HCT116 (cell line): ENCODE measurements around the gene NKAIN4. TPM values are rescaled to one million over a fixed set of nuclear protein-coding genes. Genes with fewer than 3 reads are reported as not detected.

Experiments
- ATAC-seq: fragments of 200-7000 bp; cut with Tn5 transposase; 2 replicates; pipeline ENCODE4 v1.9.1; 2020; ENCODE audit warnings: mild to moderate bottlenecking, moderate library complexity
- BruUV-seq: library from RNA; stranded (reverse); fragments of 400-500 nt; replicated peaks from 2 replicates; lab custom pipeline; 2021; lab: Mats Ljungman, UMichigan
- CTCF ChIA-PET: fragments of 300-600 bp; sonication (Branson Sonifier 250); formaldehyde crosslinking; loops from one replicate; lab custom pipeline; 2021; ENCODE audit warnings: antibody characterized with exemption; lab: Charles Lee
- POLR2A ChIA-PET: fragments of 300-600, 350-600 bp; sonication (Branson Sonifier 250); formaldehyde crosslinking; loops from one replicate; lab custom pipeline; 2021; ENCODE audit warnings: antibody characterized with exemption; lab: Charles Lee
- RAD21 ChIA-PET, 2 experiments: fragments of 300-600 bp; sonication (Branson Sonifier 250); formaldehyde crosslinking; loops; one replicate each; lab custom pipeline; 2023; ENCODE audit warnings: low total read pairs in 2 of 2; ENCODE audit not compliant: uncharacterized antibody in 2 of 2, unreplicated experiment in 2 of 2, low non-redundant PET in 1 of 2; lab: Charles Lee
- DNase-seq: peaks from one replicate; pipeline ENCODE4 v3.0.0-alpha.2; 2010; ENCODE audit warnings: low read depth, low spot score
- H2AFZ ChIP-seq: fragments of 200-600 bp; shearing (Covaris generic), sonication (generic); 2 replicates; pipeline ENCODE4 v1.6.1; 2017; ENCODE audit warnings: low read depth, mixed run types, mixed read lengths, antibody characterized with exemption, low read length; ENCODE audit not compliant: poor library complexity, severe bottlenecking
- H3K27ac ChIP-seq: 2 replicates; pipeline ENCODE4 v1.5.1; 2012; ENCODE audit warnings: low read depth, low read length
- H3K27me3 ChIP-seq: fragments of 200-600 bp; sonication (generic); 2 replicates; pipeline ENCODE4 v1.6.1; 2016; ENCODE audit warnings: mixed run types, low read length, mixed read lengths; ENCODE audit not compliant: insufficient read depth
- H3K36me3 ChIP-seq, 2 experiments: fragments of 200-500 bp in 1 of 2; fragments of 200-600 bp in 1 of 2; sonication (Bioruptor generic) in 1 of 2; sonication (generic) in 1 of 2; 2 replicates each; pipeline versions ENCODE4 v1.5.1 to v1.6.1; 2014 to 2016; ENCODE audit warnings: low read length in 2 of 2, inconsistent platforms in 1 of 2, mixed read lengths in 1 of 2, mixed run types in 1 of 2; ENCODE audit not compliant: insufficient read depth in 2 of 2, control insufficient read depth in 1 of 2
- H3K4me1 ChIP-seq, 2 experiments: fragments of 200-600 bp in 1 of 2; sonication (generic) in 1 of 2; 2 replicates each; pipeline versions ENCODE4 v1.5.1 to v1.6.1; 2012 to 2017; ENCODE audit warnings: low read length in 2 of 2, inconsistent platforms in 1 of 2, mild to moderate bottlenecking in 1 of 2, mixed read lengths in 1 of 2, mixed run types in 1 of 2, moderate library complexity in 1 of 2; ENCODE audit not compliant: insufficient read depth in 2 of 2, control insufficient read depth in 1 of 2
- H3K4me2 ChIP-seq: fragments of 200-600 bp; sonication (generic); 2 replicates; pipeline ENCODE4 v1.6.1; 2017; ENCODE audit warnings: mixed run types, low read length, mixed read lengths
- H3K4me3 ChIP-seq, 2 experiments: fragments of 200-600 bp in 1 of 2; sonication (generic) in 1 of 2; replicated peaks in 1 of 2; 2 replicates each; pipeline ENCODE4 v1.5.1; 2011 to 2016; ENCODE audit warnings: low read length in 2 of 2, control low read depth in 1 of 2, low read depth in 1 of 2, mild to moderate bottlenecking in 1 of 2, mixed read lengths in 1 of 2, mixed run types in 1 of 2
- H3K79me2 ChIP-seq: fragments of 200-600 bp; sonication (generic); 2 replicates; pipeline ENCODE4 v1.6.1; 2017; ENCODE audit warnings: mild to moderate bottlenecking, mixed run types, low read length, moderate library complexity, mixed read lengths; ENCODE audit not compliant: insufficient read depth
- H3K9ac ChIP-seq: fragments of 200-600 bp; sonication (generic); 2 replicates; pipeline ENCODE4 v1.6.1; 2016; ENCODE audit warnings: low read length, mixed read lengths
- H3K9me2 ChIP-seq: fragments of 200-600 bp; sonication (generic), shearing (Covaris generic); 2 replicates; pipeline ENCODE4 v1.6.1; 2017; ENCODE audit warnings: mixed run types, mild to moderate bottlenecking, moderate library complexity; ENCODE audit not compliant: insufficient read depth
- H3K9me3 ChIP-seq, 2 experiments: fragments of 200-500 bp in 1 of 2; fragments of 200-600 bp in 1 of 2; sonication (Bioruptor generic) in 1 of 2; sonication (generic) in 1 of 2; 2 replicates each; pipeline ENCODE4 v1.6.1; 2014 to 2017; ENCODE audit warnings: low read length in 2 of 2, mixed read lengths in 2 of 2, inconsistent platforms in 1 of 2, low read depth in 1 of 2, mild to moderate bottlenecking in 1 of 2, mixed run types in 1 of 2, moderate library complexity in 1 of 2; ENCODE audit not compliant: control insufficient read depth in 1 of 2, insufficient read depth in 1 of 2
- H4K20me1 ChIP-seq: fragments of 200-600 bp; sonication (generic), shearing (Covaris generic); 2 replicates; pipeline ENCODE4 v1.6.1; 2017; ENCODE audit warnings: mixed run types, mild to moderate bottlenecking, moderate library complexity; ENCODE audit not compliant: insufficient read depth
- CBX3 ChIP-seq: IDR thresholded peaks from 2 replicates; pipeline ENCODE4 v1.6.1; 2012; ENCODE audit warnings: low read depth
- CTCF ChIP-seq, 3 experiments: fragments of 200-600 bp in 1 of 3; sonication (generic) in 1 of 3; IDR thresholded peaks in 2 of 3; conservative IDR thresholded peaks in 1 of 3; 2 replicates each; pipeline ENCODE4 v1.5.1; 2012 to 2017; ENCODE audit warnings: low read depth in 2 of 3, low read length in 2 of 3, antibody characterized with exemption in 1 of 3, borderline replicate concordance in 1 of 3, control low read depth in 1 of 3, mild to moderate bottlenecking in 1 of 3, mixed read lengths in 1 of 3, mixed run types in 1 of 3, moderate library complexity in 1 of 3; ENCODE audit not compliant: insufficient read depth in 1 of 3
- EZH2 ChIP-seq: fragments of 200-600 bp; sonication (generic); IDR thresholded peaks from 2 replicates; pipeline ENCODE4 v1.6.1; 2017; ENCODE audit warnings: antibody characterized with exemption, mixed run types
- FOSL1 ChIP-seq: IDR thresholded peaks from 2 replicates; pipeline ENCODE4 v1.6.1; 2012; ENCODE audit warnings: low read depth
- ZBTB33 ChIP-seq: IDR thresholded peaks from 2 replicates; pipeline ENCODE4 v1.6.1; 2011; ENCODE audit warnings: mild to moderate bottlenecking, low read length, moderate library complexity; ENCODE audit not compliant: insufficient replicate concordance; ENCODE audit errors: extremely low read depth
- intact Hi-C: fragments of 100-400 bp; cut with micrococcal nuclease; formaldehyde crosslinking; loops from 2 replicates; pipeline ENCODE4 v1.10.0; 2022
- total RNA-seq: library from RNA; stranded (reverse); gene quantifications from one replicate; pipeline ENCODE4 v1.2.1, GENCODE V29; 2021; ENCODE audit not compliant: unreplicated experiment

NKAIN4 gene
- total RNA-seq, 1 experiment from 2014 or later, result not detected

GRCh38 chr20:63278661-63279060 is 24.4 kb upstream of the NKAIN4 start:
- Histone ChIP-seq H3K4me3 (no peak overlapping the region), H3K9me2 (no peaks in the 10 kb centered on the region), H3K36me3 (peaks cover 30 to 38% of the 10 kb centered on the region in 2 experiments), H4K20me1 (no peaks in the 10 kb centered on the region), H3K4me1 (peaks cover 10 to 13% of the 10 kb centered on the region in 2 experiments), H2AFZ (no peak overlapping the region), H3K79me2 (peaks cover 41% of the 10 kb centered on the region), H3K27ac (no peak overlapping the region), H3K27me3 (no peaks in the 10 kb centered on the region), H3K9me3 (no peaks in the 10 kb centered on the region), H3K9ac (no peak overlapping the region), H3K4me2 (no peak overlapping the region)
- no TSS peak for BruUV-seq
- ATAC-seq (no peak), DNase-seq (no peak)
- TF ChIP-seq FOSL1 (no peak), ZBTB33 (no peak), CTCF (IDR thresholded peaks at IDR 0.05 in 2 of 3, conservative IDR thresholded peaks at IDR 0.05 in 1 of 3; ENCODE audit: borderline replicate concordance in 1 of 3, insufficient read depth in 1 of 3, low read depth in 2 of 3, low read length in 2 of 3) (peak in 1 of 3 experiments; percentile 29; a peak in 1 of 6 replicates), CBX3 (no peak), EZH2 (no peak)
- intact Hi-C loops, result no loop called here
- ChIA-PET RAD21 (no interaction called here), POLR2A (no interaction called here), CTCF (no interaction called here)
